Lung (tissue), 12 donors: ENCODE data around the gene TTC7B. TPM values are rescaled to one million over a fixed set of nuclear protein-coding genes. Genes with fewer than 3 reads are reported as not detected.

Experiments used
- ATAC-seq: fragments of 200-7000 bp; cut with Tn5 transposase; one replicate; pipeline ENCODE4 v1.9.1; 2020; ENCODE audit warnings: moderate number of reproducible peaks; ENCODE audit not compliant: insufficient read depth, low FRiP score
- DNase-seq, 3 donors: peaks; one replicate each; pipeline ENCODE4 v3.0.0-alpha.2; 2013 to 2017
- H3K27ac ChIP-seq, 2 donors: one replicate each; pipeline ENCODE4 v1.5.1; 2013; ENCODE audit warnings: mild to moderate bottlenecking in 2 of 2, moderate library complexity in 2 of 2, control low read depth in 1 of 2, inconsistent platforms in 1 of 2, low read depth in 1 of 2, low read length in 1 of 2
- H3K27me3 ChIP-seq, 3 donors: one replicate each; pipeline ENCODE4 v1.5.1; 2013; ENCODE audit warnings: low read length in 2 of 3; ENCODE audit not compliant: control insufficient read depth in 3 of 3, insufficient read depth in 3 of 3
- H3K36me3 ChIP-seq, 4 donors: one replicate each; pipeline ENCODE4 v1.5.1; 2013; ENCODE audit warnings: low read length in 4 of 4, mild to moderate bottlenecking in 1 of 4, moderate library complexity in 1 of 4; ENCODE audit not compliant: control insufficient read depth in 4 of 4, insufficient read depth in 4 of 4
- H3K4me1 ChIP-seq, 5 donors: one replicate each; pipeline ENCODE4 v1.5.1; 2013; ENCODE audit warnings: low read length in 5 of 5, mild to moderate bottlenecking in 2 of 5, moderate library complexity in 1 of 5; ENCODE audit not compliant: control insufficient read depth in 5 of 5, insufficient read depth in 5 of 5
- H3K4me3 ChIP-seq: one replicate; pipeline ENCODE4 v1.5.1; 2013; ENCODE audit warnings: mild to moderate bottlenecking, control low read depth, moderate library complexity
- H3K9ac ChIP-seq, 2 donors: one replicate each; pipeline ENCODE4 v1.5.1; 2013; ENCODE audit warnings: low read length in 2 of 2, control low read depth in 1 of 2; ENCODE audit not compliant: insufficient read depth in 1 of 2
- H3K9me3 ChIP-seq, 4 donors: one replicate each; pipeline ENCODE4 v1.5.1; 2013; ENCODE audit warnings: low read length in 3 of 4, mild to moderate bottlenecking in 1 of 4, moderate library complexity in 1 of 4; ENCODE audit not compliant: control insufficient read depth in 4 of 4, insufficient read depth in 3 of 4
- WGBS, 2 donors: extraction: QIAGEN DNeasy Blood & Tissue Kit; methylation state at CpG; one replicate each; pipeline ENCODE4 v1.1.7; 2013; 5-methylcytosine and 5-hydroxymethylcytosine counted together
- polyA plus RNA-seq, 2 donors: library from polyadenylated mRNA; stranded (reverse); fragments of 200-250 nt; gene quantifications; one replicate each; pipeline ENCODE4 v1.2.1, GENCODE V29; 2013
- total RNA-seq, 2 donors: library from RNA; depleted of rRNA in 1 of 2; stranded (reverse); fragments of >200 nt in 1 of 2; gene quantifications; one replicate each; pipeline ENCODE4 v1.2.1, GENCODE V29; 2014 to 2021
- TF ChIP-seq, protein P1 (sequence below): IDR thresholded peaks from 2 replicates; pipeline ENCODE4 v1.5.1; 2012; ENCODE audit warnings: mild to moderate bottlenecking; ENCODE audit errors: control extremely low read depth, extremely low read depth
- donor health status: control.
- donor health status: control.
- donor health status: Bipolar disorder and iron deficiency.
- donor health status: healthy.
- donor health status: DM: yes; HTN: yes; CAD: no.

The TTC7B gene
- total and polyA plus RNA-seq, 4 donors: 11.0 to 39.6 (median 23.0) TPM

- DNase-seq (peak; percentile 48 to 66 (median 56)), ATAC-seq (peak; percentile 12)
- Histone ChIP-seq H3K9me3 (no peaks in the 10 kb centered on the region), H3K4me3 (no peak overlapping the region), H3K4me1 (peaks cover 3 to 40% (median 15%) of the 10 kb centered on the region in 5 donors), H3K27me3 (no peaks in the 10 kb centered on the region), H3K9ac (peak overlapping the region in 1 of 2 donors; percentile 15), H3K27ac (no peak overlapping the region), H3K36me3 (peaks cover 0 to 3% (median 0%) of the 10 kb centered on the region in 4 donors)
- TF ChIP-seq, protein P1, sequence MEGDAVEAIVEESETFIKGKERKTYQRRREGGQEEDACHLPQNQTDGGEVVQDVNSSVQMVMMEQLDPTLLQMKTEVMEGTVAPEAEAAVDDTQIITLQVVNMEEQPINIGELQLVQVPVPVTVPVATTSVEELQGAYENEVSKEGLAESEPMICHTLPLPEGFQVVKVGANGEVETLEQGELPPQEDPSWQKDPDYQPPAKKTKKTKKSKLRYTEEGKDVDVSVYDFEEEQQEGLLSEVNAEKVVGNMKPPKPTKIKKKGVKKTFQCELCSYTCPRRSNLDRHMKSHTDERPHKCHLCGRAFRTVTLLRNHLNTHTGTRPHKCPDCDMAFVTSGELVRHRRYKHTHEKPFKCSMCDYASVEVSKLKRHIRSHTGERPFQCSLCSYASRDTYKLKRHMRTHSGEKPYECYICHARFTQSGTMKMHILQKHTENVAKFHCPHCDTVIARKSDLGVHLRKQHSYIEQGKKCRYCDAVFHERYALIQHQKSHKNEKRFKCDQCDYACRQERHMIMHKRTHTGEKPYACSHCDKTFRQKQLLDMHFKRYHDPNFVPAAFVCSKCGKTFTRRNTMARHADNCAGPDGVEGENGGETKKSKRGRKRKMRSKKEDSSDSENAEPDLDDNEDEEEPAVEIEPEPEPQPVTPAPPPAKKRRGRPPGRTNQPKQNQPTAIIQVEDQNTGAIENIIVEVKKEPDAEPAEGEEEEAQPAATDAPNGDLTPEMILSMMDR: no peak
- WGBS, 2 donors: 74% methylated on average over 7 of the region's 7 CpGs
Measured at GRCh38 chr14:90608929-90609341, 207.3 kb downstream of the TTC7B start.

DNA sequence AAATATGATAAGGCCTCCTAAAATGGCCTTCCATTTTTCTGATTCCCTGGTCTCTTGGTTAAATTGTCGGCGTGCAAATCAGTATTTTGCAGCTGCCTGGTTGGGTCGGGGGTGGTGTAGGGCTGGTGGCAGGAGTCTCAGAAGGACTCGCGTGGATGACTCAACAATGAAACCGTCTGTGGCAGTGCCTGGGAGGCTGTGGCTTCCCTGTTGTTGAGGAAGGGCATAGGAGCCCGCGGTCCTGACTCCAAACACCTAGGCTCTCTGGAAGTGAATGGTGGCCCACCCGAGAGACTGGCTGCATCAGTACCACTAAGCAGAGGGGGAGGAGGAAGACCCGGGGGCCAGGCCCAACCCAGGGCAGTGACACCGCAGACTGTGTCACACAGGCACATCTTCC is 207.9 kb downstream of the TTC7B start:
- no peak for ATAC-seq
- WGBS, 2 donors: 75 to 79% methylated on average over 11 of the region's 11 CpGs
- Histone ChIP-seq H3K27me3 (no peaks in the 10 kb centered on the region), H3K4me1 (peaks cover 3 to 46% (median 22%) of the 10 kb centered on the region in 5 donors), H3K9ac (peak overlapping the region in 1 of 2 donors; percentile 15), H3K27ac (no peak overlapping the region), H3K9me3 (no peaks in the 10 kb centered on the region), H3K36me3 (peaks cover 0 to 3% (median 0%) of the 10 kb centered on the region in 4 donors), H3K4me3 (no peak overlapping the region)
- TF ChIP-seq, protein P1: no peak
- DNase-seq: no peak

DNA sequence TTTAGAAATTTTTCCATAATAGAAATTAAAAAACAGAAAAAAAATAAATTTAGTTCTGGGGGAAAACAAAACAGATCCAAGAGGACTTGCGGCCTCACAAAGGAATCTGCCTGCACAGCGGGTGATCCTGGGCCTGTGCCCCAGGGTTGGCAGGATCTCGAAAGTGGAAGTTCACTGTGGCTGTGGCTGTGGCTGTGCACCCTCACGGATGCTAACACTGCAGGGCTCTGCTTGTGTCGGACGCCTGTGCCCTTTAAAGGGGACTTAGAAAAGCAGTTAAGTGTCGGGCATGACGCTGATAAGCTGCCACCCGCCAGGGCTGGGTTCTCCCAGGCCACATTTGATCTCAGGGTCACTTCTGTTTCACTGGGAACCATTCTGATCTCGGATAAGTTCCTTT is 209.1 kb downstream of the TTC7B start:
- 88 to 91% methylated on average over 10 of the region's 10 CpGs for WGBS, 2 donors
- no peak for ATAC-seq
- TF ChIP-seq, protein P1: no peak
- Histone ChIP-seq H3K36me3 (peaks cover 0 to 3% (median 0%) of the 10 kb centered on the region in 4 donors), H3K4me3 (no peak overlapping the region), H3K27ac (no peak overlapping the region), H3K4me1 (peaks cover 0 to 51% (median 19%) of the 10 kb centered on the region in 5 donors), H3K9me3 (no peaks in the 10 kb centered on the region), H3K27me3 (no peaks in the 10 kb centered on the region), H3K9ac (no peak overlapping the region)
- DNase-seq: no peak

- Histone ChIP-seq H3K27me3 (no peaks in the 10 kb centered on the region), H3K36me3 (peaks cover 0 to 3% (median 0%) of the 10 kb centered on the region in 4 donors), H3K9me3 (no peaks in the 10 kb centered on the region), H3K4me1 (peaks cover 0 to 51% (median 15%) of the 10 kb centered on the region in 5 donors), H3K4me3 (no peak overlapping the region), H3K9ac (no peak overlapping the region), H3K27ac (no peak overlapping the region)
- 86 to 98% methylated on average over 2 of the region's 2 CpGs for WGBS, 2 donors
- ATAC-seq (no peak), DNase-seq (no peak)
- TF ChIP-seq, protein P1: no peak
Measured at GRCh38 chr14:90606434-90606833, 209.8 kb downstream of the TTC7B start.
